HG02763 (cell line): ENCODE results near the gene PLA2G4D.

Experiments
- ATAC-seq: cut with Tn5 transposase; IDR thresholded peaks from one replicate; pipeline ENCODE4 v1.9.1; 2021; ENCODE audit warnings: mild to moderate bottlenecking, moderate library complexity; ENCODE audit not compliant: unreplicated experiment

Gene PLA2G4D

DNA sequence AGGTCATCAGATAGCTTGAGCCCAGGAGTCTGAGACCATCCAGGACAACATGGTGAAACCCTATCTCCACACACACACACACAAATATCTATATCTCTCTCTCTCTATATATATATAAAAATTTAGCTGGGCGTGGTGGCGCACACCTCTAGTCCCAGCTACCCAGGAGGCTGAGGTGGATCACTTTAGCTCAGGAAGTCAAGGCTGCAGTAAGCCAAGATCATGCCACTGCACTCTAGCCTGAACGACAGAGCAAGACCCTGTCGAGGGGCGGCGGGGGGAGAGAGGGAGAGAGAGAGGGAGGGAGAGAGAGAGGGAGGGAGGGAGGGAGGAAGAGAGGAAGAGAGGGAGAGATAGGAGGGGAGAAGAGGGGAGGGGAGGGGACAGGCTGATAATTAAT lies 34.1 kb upstream of the PLA2G4D start:
- no peak for ATAC-seq

DNA sequence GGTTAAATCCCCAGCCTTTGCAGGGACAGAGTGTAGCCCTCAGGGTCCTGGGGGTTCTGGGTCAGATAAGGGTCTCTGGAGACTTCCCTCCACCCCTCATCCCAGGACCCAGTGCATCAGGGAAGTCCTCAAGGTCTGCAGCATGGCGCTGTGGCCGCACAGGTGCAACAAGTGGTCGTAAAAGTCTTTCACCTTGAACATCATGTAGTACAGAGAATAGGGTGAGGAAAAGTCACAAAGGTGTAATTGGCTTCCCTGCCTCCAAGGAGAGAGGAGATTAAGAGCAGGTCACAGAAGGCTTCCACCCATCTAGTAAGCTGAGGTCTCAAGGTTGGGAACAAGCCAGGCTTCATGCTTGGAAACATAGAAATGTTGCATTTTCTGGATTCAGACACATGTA lies 29.2 kb upstream of the PLA2G4D start:
- no peak for ATAC-seq

DNA sequence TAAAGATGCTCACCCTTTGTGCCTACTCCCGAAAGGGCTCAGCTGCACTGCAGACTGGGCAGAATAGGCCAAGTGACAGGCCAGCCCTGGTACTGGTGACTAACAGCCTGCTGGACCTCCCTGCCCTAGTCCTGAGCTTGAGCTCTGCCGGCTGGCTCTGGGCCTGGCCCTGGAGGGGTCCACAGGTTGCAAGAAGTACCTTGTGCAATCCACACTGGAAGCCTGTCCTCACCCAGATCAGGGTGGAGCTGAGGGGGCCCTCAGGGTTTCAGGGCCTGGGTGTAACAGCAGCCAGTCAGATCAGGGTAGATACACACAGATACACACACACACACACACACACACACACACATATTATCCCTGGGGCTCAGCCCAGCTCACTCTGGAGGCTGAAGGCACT lies 27.3 kb upstream of the PLA2G4D start:
- no peak for ATAC-seq

DNA sequence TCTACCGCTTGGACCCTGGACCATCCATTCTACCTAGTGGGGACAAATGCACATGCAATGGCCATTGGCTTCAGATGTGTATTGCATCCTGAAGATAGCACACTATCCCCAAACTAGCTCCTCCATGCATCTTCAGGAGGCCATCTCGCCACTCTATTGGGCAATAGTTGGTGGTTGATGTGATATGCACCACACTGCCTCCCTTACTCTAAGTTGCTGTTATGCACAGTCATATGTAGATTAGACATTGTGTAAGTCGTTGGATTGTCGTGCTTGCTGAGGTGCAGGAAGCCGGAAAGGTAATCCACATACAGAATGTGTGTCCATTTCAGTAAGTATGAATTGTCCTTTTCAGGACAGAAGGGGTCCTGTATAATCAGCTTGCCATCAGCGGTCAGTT lies 26.7 kb upstream of the PLA2G4D start:
- no peak for ATAC-seq

DNA sequence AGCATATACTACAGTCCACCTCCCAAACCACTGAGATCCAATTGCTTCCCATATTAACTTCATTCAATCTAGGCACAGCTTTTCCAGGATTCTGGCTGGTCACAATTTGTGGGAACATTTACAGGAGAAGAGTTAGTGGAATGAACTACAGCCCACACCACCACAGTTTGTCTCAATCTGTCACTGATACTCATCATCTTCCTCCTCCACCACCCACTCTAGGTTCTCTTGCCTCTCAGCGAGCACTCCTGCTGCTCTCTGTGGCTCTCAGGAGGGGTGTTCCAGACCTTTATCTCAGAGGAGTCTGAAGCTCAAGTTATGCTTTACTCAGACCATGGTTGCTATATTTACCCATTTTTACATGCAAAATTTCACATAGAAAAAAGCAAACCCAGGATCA lies 25.9 kb upstream of the PLA2G4D start:
- ATAC-seq = no peak

DNA sequence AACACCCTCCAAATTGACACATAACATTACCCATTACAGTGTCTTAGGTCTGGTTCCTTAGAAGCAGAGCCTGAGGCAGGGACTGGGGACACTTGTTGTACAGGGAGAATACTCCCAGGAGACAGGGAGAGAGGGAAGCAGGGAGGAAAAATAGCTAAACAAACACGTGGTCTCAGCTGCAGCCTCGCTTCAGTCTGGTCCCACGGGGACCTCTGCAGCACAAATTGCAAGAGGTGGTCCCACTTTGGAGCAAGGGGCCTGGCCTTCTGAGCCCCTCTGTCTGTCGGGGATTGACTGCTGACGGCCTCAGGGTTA lies 25.0 kb upstream of the PLA2G4D start:
- no peak for ATAC-seq

DNA sequence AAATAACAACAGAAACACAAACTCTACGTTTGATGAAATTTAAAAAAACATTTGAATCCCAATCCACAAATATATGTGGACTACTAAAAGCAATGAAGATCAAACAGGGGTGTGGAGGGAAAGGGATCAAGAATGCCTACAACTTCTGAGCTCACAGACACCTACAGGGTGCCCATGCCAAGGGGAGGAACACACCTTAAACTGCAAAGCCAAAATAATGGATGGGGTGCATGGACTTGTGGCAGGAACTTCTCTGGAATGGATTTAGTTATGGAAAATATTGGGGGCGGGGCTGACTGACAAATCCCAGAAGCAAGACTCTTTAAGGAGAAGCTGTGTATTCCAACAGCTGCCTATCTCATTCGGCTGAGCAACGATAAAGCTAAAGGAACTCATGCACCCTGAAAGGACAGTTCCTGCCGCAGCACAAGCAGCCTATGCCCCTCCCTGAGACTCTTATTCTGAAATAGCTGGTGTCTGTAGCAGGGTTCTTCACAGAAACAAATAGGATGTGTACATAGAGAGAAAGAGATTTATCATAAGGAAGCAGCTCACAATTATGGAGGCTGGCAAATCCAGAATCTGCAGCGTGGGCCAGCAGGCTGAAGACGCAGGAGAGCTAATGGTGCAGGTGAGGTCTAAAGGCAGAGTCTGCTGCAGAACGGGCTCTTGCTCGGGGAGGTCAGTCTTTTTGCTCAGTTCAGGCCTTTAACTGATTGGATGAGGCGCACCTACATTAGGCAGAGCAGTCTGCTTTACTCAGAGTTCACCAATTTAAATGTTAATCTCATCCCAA lies 24.5 kb upstream of the PLA2G4D start:
- ATAC-seq = no peak

DNA sequence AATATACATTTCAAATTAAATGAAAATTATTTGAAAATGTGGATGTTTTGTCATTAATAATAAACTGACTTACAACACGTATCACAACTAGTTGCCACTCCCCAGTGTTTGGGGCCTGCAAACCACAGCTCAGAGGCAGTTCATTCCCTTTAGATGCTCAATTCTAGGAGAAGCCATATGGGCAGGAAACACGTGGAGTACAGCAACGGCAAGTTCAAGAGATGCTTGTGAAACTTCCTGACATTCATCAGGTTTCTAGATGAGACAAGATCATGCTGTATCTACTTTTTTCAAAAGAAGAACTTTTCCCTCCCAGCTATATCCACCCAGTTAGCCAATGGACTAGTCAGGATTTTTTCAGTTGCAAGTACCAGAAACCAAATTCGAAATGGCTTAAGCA lies 17.6 kb upstream of the PLA2G4D start:
- no peak for ATAC-seq

DNA sequence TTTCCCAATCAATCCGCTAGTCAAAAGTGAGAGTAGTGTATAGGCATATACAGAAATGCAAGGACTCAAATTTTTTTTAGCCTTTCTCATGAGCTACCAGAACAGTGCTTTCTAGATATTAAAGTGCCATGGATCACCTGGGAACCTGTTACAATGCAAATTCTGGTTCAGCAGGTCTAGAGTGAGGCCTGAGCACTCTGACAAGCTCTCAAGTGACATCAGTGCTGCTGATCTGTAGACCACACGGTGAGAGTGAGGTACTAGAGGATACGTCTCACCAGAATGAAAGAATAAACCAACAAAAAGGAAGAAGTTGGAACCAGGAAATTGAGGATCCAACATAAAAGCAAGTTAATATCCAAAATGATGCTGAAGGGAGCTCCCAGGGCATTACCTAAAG lies 16.0 kb upstream of the PLA2G4D start:
- ATAC-seq = no peak

DNA sequence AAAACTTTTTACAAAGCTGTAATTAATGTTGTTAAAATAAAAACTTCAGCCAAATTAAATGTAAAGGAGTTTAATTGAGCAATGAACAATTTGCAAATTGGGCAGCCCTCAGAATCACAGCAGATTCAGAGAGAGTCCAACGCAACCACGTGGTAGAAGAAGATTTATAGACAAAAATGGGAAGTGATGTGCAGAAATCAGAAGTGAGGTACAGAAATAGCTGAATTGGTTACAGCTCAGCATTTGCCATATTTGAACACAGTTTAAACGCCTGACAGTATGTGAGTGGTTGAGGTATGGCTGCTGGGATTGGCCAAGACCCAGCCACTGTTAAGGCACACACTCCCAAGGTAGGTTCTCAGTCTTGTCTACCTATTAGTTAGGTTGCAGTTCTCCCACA lies 14.4 kb upstream of the PLA2G4D start:
- no peak for ATAC-seq

DNA sequence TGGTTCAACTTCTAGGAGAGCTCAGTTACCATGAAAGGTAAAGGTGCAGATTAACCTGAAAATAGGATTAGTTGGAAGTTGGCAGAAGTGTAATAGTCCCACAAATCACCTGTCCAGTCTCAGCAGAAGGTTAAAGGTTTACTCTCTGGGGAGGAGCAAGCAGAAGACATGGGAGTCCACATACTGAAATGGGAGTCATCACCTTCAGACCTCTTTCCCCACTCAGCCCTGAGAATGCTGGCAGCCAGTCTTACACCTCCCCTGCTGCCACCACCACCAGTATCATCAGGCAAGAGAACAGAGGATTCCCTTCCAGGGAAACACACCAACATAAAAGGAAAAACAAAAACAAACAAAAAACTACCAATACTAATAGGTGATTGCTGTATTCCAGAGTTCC lies 13.8 kb upstream of the PLA2G4D start:
- ATAC-seq = no peak

DNA sequence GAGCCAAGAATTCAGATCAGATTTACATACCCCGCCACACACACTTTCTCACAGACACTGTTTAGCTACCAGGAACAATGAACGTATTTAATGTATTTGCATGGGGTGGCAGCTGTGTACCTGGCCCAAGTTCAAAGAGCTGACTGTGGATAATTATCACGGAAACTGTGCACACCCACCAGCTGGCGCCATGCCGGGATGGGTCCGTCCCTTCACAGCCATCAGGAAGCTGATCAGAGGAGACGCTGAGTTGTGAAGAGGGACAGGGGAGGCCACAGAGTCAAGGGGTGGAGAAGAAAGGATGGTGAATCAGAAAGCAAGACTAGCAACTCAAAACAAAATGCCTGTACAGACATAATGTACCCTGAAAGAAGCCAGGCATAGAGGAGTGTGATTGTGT lies 13.1 kb upstream of the PLA2G4D start:
- no peak for ATAC-seq

DNA sequence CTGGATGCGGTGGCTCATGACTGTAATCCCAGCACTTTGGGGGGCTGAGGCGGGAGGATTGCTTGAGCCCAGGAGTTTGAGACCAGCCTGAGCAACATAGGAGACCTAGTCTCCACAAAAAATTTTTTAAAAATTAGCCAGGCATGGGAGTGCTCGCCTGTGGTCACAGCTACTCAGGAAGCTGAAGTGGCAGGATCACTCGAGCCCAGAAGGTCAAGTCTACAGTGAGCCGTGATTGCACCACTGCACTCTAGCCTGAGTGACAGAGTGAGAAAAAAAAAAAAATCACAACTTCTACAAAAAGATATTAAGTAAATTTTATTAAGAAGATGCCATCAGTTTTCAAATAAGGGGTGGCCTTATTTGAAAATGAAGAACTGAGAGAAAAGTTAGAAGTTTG lies 11.9 kb upstream of the PLA2G4D start:
- no peak for ATAC-seq

DNA sequence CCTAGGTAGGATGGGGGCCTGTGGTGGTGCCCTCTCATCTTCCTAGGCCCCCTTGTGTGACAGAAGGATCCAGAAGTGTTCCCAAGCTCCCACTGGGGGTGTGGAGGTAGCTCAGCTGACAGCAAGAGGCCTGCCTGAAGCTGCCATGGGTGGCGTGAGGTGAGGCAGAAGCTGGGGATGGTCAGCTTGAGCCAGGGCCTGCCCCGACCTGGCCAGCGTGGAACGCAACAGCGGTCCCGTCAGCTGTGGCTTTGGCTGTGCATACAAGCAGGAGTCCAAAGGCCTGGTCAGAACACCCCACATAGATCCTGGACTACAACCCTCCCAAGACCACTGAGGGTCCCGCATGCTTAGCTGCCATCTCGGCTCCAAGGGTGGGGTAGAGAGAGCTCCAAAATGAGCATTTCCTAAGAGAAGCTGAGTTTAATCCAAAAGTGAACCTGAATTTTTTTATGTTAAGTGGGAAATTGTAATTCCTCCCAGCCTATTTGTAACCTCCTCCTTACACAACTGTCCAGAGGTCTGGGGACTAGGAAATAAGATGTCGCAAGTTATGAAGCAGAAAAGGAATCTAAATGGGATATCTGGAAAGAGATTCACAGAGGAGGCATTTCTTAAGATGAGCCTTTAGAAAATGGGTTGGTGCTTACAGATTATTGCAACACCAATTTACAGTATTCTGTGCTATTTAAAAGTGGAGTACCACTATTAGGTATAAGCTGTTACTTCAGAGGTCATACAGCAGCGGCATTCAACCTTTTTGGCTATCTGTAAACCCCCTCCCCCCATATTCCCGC lies 9.9 kb upstream of the PLA2G4D start:
- ATAC-seq = no peak

DNA sequence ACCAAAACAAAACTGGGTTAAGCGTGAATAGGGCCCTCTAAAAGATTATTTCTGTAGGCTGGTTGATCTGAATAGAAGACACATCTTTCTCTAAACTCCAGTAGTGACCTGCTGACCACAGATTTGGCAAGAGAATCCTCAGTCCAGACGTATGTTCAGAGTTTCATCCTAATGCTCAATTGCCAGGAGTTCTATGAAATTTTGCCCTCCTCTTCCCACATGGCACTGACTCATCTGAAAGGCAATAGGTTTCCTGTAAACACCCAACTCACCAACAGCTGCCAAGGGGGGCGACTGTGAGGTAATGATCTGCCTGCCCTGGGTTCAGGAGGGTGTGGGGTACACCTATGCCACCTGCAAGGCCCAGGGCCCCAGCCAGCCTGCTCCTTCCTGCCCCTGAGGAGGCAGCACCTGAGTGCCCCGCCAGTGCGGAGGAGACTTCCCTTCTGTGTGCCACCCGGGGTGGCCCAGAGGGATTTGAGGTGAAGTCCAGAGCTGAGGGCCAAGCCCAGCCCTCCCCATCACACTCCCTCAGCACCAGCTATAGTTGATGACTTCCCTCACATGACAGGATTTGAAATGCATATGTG lies 8.4 kb upstream of the PLA2G4D start:
- no peak for ATAC-seq

DNA sequence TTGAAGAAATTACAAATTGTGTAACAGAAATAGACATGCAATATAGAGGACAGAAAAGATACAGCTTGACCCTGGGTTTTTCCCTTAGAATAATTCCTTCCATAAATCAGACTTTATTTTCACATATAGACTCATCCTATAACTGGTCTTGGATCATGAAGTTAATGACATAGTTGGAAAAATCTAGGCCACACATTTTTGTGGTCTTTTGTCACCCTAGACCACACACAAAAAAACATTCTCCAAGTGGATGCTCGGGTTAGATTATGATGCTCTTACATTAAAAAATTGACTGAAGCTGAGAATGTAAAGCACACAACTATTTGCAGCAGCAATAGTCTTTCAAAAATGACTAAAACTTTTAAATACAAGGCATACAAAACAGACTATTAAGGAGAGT lies 7.5 kb upstream of the PLA2G4D start:
- no peak for ATAC-seq

DNA sequence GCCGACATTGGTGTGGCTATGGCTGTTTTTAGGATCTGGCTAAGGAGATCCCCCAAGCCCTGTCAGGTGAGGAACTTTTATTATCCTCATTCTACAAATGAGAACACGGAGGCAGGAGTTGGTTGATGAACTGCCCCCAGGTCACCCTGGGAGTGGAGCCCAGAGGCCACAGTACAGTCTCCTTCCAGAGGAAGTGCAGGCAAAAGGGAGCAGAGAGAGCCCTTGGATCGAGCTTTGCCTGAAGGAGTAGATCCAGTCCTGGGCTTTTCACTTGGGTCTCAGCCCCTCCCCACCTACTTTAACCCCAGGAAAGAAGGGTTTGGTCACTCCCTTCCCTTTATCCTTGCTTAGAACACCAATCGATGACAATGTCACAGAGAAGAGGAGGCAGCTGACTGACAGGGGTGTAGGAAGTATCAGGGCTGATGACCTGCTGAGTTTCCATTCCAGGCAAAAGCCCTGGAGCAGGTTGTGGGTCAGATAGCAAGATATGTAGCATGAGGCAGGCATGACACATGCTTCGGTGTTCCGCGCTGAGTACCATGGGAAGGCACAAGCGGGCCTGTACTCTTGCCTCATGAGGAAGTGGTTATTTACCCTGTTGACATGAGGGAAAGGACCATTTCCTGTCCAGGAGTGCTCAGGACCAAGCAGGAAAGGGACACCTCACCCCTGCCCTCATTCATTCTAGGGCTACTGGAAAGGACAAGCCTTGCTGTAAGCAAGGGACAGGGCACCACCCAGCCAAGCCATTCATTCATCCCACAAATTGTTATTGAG lies 5.8 kb upstream of the PLA2G4D start:
- no peak for ATAC-seq

DNA sequence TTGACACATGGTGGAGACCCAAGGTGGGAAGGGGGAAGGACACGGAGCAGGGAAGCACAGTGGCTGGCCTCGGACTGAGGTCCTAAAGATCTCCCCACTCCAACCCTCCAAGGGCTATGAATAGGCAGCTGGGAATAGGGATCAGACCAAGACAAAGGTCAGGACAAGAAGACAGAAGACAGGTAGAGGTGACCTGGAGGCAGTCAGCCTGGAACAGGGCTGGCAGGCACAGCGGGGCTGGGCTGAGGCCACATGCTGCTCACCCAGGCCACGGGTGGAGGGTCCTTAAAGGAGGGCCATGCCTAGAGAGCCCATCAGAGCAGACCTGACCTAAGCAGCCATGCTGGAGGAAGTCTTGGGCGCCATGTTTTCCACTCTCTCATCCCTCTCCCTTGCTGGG lies 2.7 kb upstream of the PLA2G4D start:
- ATAC-seq = no peak

DNA sequence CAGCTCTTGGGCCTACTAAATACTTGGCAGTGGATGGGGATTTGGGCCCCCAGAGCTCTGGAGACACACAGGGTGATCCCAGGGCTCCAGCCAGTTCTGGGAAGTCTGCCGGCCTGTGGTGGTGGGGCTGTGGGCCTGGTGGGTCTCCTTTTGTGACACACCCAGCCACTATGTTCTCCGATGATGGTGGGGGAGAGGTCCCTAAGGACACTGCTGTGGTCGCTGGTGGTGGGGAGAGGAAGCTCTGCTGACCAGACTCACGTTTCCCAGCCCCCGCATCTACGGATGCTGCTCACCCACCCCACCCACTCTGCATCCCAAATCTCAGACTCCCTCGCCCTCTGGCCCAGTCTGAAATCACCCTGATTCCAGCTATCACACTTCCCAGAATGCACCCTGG lies 396 bp downstream of the PLA2G4D start:
- ATAC-seq = no peak

DNA sequence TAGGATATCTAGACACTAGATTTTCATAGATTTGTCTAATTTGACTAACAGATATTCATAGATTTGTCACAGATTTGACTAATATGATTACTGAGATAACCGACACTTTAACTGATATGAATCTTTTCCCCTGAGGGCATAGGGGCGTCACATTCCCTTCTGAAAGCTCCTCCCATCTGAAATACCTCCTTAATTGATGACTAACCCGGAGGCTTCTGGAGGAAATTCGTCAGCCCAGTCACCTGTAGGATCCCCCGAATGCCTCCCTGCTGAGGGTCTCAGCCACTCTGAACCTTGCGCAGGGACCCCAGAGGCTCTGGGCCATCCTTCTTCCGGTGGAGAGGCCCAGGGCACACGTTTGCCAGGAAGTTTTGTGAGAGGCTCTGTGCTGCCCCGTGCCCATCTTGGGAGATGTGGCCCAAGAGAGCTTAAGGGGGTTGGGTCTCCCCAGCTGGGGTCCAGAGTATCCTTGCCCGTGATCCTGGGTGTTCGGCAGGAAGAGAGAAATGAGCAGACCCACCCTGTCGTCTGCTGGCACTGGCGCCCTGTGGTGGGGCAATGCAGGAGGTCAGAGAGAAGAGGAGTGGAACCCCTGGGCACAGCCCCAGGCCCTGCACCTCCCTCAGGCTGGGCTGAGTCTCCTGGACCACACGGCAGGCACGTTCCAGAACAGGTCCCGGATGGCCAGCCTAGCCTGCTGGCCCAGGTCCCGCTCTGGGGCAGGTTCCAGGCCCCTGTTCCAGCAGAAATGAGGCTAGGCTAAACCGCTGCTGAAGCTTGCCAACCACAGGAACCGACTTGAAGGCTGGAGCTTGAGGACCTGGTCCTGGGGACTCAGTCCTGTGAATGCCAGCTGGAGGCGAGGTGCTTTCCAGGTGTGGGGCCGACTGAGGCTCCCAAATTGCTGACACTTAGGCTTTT lies 1.7 kb downstream of the PLA2G4D start:
- no peak for ATAC-seq
